ENCODE results near the gene PRR7. TPM values are rescaled to one million over a fixed set of nuclear protein-coding genes. Genes with fewer than 3 reads are reported as not detected.
"Not testable (repeated sequence)": the region's sequence is repeated elsewhere in the genome, so short reads cannot be mapped to it uniquely, and the experiment has no call there.

The PRR7 gene
- total RNA-seq, 1 experiment from 2014 or later, result 39.2 TPM

DNA sequence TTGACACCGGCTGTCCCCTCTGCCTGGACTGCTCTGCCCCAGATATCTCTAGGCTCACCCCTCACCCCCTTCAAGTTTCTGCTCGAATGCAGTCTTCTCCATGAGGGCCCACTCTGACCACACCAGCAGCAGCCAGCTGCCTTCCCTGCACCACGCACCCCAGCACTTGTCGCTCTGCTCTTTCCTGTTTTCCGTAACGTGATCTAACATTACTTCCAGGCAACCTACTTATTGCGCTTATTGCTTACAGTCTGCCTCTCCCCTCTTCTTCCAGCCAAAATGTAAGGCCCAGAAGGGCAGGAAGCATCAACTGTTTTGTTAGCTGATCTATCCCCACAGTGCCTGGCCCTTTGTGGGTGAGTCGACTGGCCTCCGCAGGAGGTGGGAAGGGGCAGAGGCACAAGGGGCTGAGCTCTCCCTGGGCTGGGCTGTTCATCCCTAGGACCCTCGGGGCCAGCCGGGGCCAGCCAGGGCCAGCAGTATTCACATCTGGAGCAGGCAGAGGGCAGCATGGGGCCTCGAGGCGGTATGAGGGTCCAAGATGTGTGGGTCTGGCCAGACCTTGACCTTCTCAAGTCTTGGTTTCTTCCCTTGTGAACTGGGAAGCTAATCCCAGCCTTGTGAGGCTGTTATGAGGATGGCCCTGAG lies 38.4 kb downstream of the PRR7 start:
- TF ChIP-seq TCF7L2 (IDR thresholded peaks at IDR 0.05; ENCODE audit: low read depth, low read length) (no peak), POLR2AphosphoS5 (IDR thresholded peaks at IDR 0.05; ENCODE audit: low read depth, low read length) (no peak), SIN3A (IDR thresholded peaks at IDR 0.05; ENCODE audit: borderline replicate concordance, insufficient read depth, low read depth, low read length) (no peak), CTCF (IDR thresholded peaks at IDR 0.05) (no peak)
- TF ChIP-seq, protein P1, sequence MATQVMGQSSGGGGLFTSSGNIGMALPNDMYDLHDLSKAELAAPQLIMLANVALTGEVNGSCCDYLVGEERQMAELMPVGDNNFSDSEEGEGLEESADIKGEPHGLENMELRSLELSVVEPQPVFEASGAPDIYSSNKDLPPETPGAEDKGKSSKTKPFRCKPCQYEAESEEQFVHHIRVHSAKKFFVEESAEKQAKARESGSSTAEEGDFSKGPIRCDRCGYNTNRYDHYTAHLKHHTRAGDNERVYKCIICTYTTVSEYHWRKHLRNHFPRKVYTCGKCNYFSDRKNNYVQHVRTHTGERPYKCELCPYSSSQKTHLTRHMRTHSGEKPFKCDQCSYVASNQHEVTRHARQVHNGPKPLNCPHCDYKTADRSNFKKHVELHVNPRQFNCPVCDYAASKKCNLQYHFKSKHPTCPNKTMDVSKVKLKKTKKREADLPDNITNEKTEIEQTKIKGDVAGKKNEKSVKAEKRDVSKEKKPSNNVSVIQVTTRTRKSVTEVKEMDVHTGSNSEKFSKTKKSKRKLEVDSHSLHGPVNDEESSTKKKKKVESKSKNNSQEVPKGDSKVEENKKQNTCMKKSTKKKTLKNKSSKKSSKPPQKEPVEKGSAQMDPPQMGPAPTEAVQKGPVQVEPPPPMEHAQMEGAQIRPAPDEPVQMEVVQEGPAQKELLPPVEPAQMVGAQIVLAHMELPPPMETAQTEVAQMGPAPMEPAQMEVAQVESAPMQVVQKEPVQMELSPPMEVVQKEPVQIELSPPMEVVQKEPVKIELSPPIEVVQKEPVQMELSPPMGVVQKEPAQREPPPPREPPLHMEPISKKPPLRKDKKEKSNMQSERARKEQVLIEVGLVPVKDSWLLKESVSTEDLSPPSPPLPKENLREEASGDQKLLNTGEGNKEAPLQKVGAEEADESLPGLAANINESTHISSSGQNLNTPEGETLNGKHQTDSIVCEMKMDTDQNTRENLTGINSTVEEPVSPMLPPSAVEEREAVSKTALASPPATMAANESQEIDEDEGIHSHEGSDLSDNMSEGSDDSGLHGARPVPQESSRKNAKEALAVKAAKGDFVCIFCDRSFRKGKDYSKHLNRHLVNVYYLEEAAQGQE (IDR thresholded peaks at IDR 0.05; ENCODE audit: insufficient read depth in 1 of 2, low read depth in 2 of 2, low read length in 1 of 2), result no peak
- TSS peak; percentile 41 for BruUV-seq (replicated peaks)
- Histone ChIP-seq H3K36me3 (ENCODE audit: control insufficient read depth, insufficient read depth, low read length) (peaks cover 3% of the 10 kb centered on the region; the same call in 1 of the 2 replicates), H3K27ac (ENCODE audit: low read length) (no peak overlapping the region), H3K9me3 (ENCODE audit: control insufficient read depth, insufficient read depth, low read depth, low read length) (no peaks in the 10 kb centered on the region), H3K4me3 (ENCODE audit: low read depth in 2 of 2, low read length in 2 of 2) (no peak overlapping the region), H3K27me3 (ENCODE audit: control insufficient read depth, insufficient read depth, low read length) (no peaks in the 10 kb centered on the region), H3K4me1 (ENCODE audit: control insufficient read depth, insufficient read depth, low read length) (no peaks in the 10 kb centered on the region)
- ChIA-PET CTCF (no interaction called here), POLR2A (no interaction called here)
- intact Hi-C loops (cut with micrococcal nuclease; ENCODE audit: unreplicated experiment) (no loop called here), in situ Hi-C loops (cut with HindIII; ENCODE audit: low pct_unique_long_range_greater_than_20kb, low sequenced_read_pairs) (no loop called here)
- DNase-seq (ENCODE audit: low read depth, low spot score), result no peak
- no peak for ATAC-seq

DNA sequence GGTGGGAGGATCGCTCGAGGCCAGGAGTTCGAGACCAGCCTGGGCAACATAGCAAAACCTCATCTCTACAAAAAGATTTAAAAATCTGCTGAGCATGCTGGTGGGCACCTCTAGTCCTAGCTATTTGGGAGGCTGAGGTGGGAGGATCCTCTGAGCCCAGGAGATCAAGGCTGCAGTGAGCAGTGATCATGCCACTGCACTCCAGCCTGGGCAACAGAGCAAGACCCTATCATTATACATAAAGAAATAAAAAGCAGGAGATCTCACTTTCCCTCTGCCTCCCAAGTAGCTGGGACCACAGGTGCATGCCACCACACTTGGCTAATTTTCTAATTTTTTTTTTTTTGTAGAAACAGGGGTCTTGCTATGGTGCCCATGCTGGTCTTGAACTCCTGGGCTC lies 39.1 kb downstream of the PRR7 start:
- DNase-seq (ENCODE audit: low read depth, low spot score); H3K36me3 ChIP-seq (ENCODE audit: control insufficient read depth, insufficient read depth, low read length); in situ Hi-C loops (cut with HindIII; ENCODE audit: low pct_unique_long_range_greater_than_20kb, low sequenced_read_pairs); POLR2A ChIA-PET; intact Hi-C loops (cut with micrococcal nuclease; ENCODE audit: unreplicated experiment); H3K27ac ChIP-seq (ENCODE audit: low read length); H3K9me3 ChIP-seq (ENCODE audit: control insufficient read depth, insufficient read depth, low read depth, low read length); H3K27me3 ChIP-seq (ENCODE audit: control insufficient read depth, insufficient read depth, low read length); ATAC-seq; BruUV-seq (replicated peaks); H3K4me1 ChIP-seq (ENCODE audit: control insufficient read depth, insufficient read depth, low read length); H3K4me3 ChIP-seq (ENCODE audit: low read depth in 2 of 2, low read length in 2 of 2); CTCF ChIA-PET: not testable (repeated sequence)

DNA sequence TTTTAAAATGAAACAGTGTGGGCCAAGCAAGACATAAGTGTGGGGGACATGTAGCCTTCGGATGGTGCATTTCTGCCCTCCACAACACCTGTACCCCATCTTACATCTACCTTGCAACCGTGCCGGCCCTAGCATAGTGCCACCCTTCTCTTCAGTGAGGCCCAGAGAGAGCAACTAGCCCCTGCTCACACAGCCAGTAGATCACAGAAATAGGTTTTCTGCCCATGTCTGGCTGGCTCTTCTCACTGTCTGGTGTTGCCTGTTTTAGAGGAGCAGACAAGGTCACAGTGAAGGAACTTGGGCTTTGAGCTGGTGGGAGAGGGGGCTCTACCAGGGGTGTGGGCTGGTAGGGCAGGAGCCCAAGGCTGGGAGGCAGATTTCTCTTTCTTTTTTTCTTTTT lies 39.6 kb downstream of the PRR7 start:
- no peak for ATAC-seq
- no peak overlapping the region for H3K27ac ChIP-seq (ENCODE audit: low read length)
- H3K36me3 ChIP-seq (ENCODE audit: control insufficient read depth, insufficient read depth, low read length), result peaks cover 3% of the 10 kb centered on the region; the same call in 1 of the 2 replicates
- H3K27me3 ChIP-seq (ENCODE audit: control insufficient read depth, insufficient read depth, low read length), result no peaks in the 10 kb centered on the region
- in situ Hi-C loops (cut with HindIII; ENCODE audit: low pct_unique_long_range_greater_than_20kb, low sequenced_read_pairs) (no loop called here), intact Hi-C loops (cut with micrococcal nuclease; ENCODE audit: unreplicated experiment) (no loop called here)
- BruUV-seq (replicated peaks), result no TSS peak
- peaks cover 3% of the 10 kb centered on the region; the same call in 1 of the 2 replicates for H3K4me1 ChIP-seq (ENCODE audit: control insufficient read depth, insufficient read depth, low read length)
- H3K9me3 ChIP-seq (ENCODE audit: control insufficient read depth, insufficient read depth, low read depth, low read length), result no peaks in the 10 kb centered on the region
- no peak overlapping the region for H3K4me3 ChIP-seq (ENCODE audit: low read depth in 2 of 2, low read length in 2 of 2)
- CTCF ChIA-PET, result no interaction called here
- POLR2A ChIA-PET, result no interaction called here
- TF ChIP-seq, protein P1 (IDR thresholded peaks at IDR 0.05; ENCODE audit: insufficient read depth in 1 of 2, low read depth in 2 of 2, low read length in 1 of 2), result no peak
- TF ChIP-seq SIN3A (IDR thresholded peaks at IDR 0.05; ENCODE audit: borderline replicate concordance, insufficient read depth, low read depth, low read length), result no peak
- TF ChIP-seq POLR2AphosphoS5 (IDR thresholded peaks at IDR 0.05; ENCODE audit: low read depth, low read length), result no peak
- DNase-seq (ENCODE audit: low read depth, low spot score), result no peak

All from Panc1 (cell line).